NCI-H2227 treated with DMSO at 0.1 percent for 48 hours (cell line): ENCODE measurements around the gene LHB.
"Not testable (repeated sequence)": the region's sequence is repeated elsewhere in the genome, so short reads cannot be mapped to it uniquely, and the experiment has no call there.

ENCODE experiments used
- DNase-seq: peaks from one replicate; lab custom pipeline; 2025; lab: John Stamatoyannopoulos, UW

Gene LHB

GRCh38 chr19:49038111-49038510 is 21.2 kb upstream of the LHB start:
- not testable (repeated sequence) for DNase-seq

DNA sequence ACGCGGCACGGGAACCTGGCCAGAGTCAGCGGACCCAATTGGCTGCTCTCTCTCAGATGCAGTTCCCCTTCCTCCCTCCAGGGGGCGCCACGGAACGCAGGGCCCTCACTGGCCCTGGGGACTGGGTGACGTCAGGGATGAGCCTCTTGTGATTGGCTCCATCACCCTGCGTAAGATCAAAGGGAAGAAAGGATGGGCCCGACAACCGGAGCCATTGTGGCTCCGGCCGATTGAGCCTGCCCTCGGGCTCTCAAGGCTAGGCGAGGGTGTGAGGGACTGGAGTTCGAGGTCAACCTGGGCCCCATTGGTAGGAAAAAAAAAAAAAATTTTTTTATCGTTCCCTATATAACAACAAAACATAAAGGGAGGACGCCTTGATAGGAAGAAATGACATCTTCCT is 19.9 kb upstream of the LHB start, which contains the start of gene CGB1:
Gene CGB1 (minus strand): TSS at position 81 of the 400 bp plus-strand sequence. CDS start 184 bp downstream, outside the sequence.
- DNase-seq, result not testable (repeated sequence)

- DNase-seq, result not testable (repeated sequence)
Measured at GRCh38 chr19:49031642-49032301, 14.9 kb upstream of the LHB start, which contains the start of gene CGB2. Gene CGB2, plus strand, starts transcription at chr19:49031890. Its CDS starts 206 bp downstream, at chr19:49032096.

GRCh38 chr19:49030323-49030722 is 13.4 kb upstream of the LHB start:
- not testable (repeated sequence) for DNase-seq

DNA sequence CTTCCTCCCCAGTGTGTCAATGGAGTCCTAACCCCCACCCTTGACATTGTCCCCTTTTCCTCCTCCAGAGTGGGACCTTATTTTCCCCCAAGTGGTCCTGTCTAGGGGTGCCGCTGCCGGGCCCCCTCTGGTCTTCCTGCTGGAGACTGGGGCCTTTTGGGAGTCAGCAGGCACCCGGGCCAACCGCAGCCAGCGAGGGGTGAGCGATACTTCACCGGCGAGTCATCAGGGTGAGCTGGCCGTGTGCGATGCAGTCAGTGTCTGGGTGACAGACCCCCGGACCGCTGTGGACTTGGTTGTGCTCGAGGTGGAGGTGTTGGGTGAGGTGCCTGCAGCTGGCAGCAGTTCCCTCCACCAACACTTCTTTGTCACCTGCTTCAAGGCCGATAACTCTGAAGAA is 12.9 kb upstream of the LHB start:
- DNase-seq, result not testable (repeated sequence)

GRCh38 chr19:49028686-49029085 is 11.8 kb upstream of the LHB start:
- DNase-seq, result not testable (repeated sequence)

GRCh38 chr19:49025599-49025998 is 8.7 kb upstream of the LHB start:
- not testable (repeated sequence) for DNase-seq

DNA sequence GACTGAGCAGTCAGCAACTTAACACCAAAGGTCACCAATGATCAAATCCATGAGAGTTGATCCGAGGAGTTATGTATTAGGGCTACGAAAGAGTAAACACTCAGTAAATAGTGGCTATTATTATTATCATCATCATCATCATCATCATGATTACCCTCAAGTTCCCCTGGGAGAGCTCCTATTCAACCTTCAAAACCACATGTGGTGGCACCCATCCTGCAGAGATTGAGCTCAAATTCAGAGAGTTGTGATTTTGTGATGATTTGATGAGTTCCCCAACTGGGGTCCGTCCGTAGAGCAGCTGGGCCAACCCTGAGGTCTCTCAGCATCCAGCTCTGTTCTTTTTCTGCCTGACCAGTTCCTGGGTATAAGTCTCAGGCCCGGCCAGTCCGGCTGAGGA is 8.2 kb upstream of the LHB start:
- not testable (repeated sequence) for DNase-seq

DNA sequence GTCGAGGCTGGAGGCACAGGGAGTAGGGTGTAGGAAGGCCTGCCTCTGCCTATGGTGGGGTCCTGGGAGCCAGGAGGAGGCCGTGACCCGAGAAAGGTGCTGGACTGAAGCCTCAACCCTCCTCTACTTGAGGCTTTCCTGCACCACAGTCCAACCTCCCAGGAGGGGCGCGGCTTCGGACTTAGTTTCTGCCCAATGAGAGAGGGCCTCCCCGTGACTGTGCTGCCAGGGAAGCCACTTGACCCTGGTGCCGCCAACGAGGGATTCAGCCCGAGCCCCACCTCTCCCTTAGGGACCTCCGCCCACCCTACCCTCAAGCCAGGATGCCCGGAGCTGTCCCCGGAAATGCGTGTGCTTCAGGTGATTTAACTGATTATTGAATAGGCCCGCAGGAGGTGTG is 7.3 kb upstream of the LHB start, which contains the start of gene CGB3:
Gene CGB3 (minus strand): TSS at position 101 of the 400 bp plus-strand sequence. CDS start 362 bp downstream, outside the sequence.
- not testable (repeated sequence) for DNase-seq

DNA sequence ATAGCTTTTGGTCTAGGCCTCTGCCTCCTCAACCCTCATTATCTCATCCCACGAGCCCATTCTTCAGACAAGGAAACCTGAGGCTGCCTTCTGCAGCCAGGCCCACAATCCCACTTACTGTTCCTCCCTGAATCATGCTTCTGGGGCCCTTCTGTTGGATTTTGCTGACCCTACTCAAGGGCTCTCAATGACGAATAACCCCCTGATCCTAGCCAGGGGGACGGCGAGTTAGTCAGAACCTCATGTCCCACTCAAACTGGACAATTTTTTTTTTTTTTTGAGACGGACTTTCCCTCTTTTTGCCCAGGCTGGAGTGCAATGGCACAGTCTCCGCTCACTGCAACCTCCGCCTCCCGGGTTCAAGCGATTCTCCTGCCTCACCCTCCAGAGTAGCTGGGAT is 5.2 kb upstream of the LHB start:
- DNase-seq, result no peak

- no peak for DNase-seq
Measured at GRCh38 chr19:49020931-49021895, 4.3 kb upstream of the LHB start.

DNA sequence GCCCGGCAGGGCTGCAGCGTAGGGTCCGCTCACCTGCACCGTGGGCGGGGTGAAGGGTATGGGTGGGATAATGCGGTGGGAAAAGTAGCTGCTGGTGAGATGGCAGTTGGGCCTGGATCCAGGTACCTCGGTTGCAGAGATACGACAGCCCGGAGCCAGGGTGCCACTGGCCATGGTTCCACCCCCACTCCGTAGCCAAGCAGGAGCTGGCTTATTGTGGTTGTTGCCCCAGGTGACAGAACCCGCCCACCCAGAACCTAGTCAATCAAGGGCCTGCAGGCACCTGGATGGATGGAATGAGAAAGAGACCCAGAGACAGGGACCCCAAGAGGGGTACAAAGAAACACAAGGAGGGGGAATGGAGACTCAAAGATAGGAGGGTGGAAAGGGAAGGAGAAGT is 3.5 kb upstream of the LHB start:
- no peak for DNase-seq

- DNase-seq, result no peak
Measured at GRCh38 chr19:49019242-49019932, 2.5 kb upstream of the LHB start.

GRCh38 chr19:49018388-49019241 is 1.7 kb upstream of the LHB start:
- DNase-seq, result not testable (repeated sequence)

- peak; percentile 36 for DNase-seq
Measured at GRCh38 chr19:49017666-49018351, 918 bp upstream of the LHB start.

GRCh38 chr19:49016067-49016839 is 638 bp downstream of the LHB start:
- DNase-seq, result no peak

DNA sequence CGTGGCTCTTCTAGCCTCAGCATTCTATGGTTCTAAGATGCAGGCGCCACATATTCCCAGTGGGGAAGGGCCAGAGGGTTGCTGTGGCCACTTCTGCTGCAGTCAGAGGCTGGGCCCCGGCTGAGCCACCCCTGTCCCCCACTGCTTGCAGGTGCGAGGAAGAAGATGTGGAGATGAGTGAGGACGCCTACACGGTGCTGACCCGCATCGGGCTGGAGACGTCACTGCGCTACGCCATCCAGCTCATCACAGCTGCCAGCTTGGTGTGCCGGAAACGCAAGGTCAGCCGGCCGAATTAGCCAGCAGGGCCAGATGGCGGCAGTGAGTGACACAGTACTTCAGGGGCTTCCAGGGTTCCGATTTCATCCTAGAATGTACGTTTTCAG is 2.0 kb downstream of the LHB start:
- no peak for DNase-seq

- no peak for DNase-seq
Measured at GRCh38 chr19:49014123-49014869, 2.6 kb downstream of the LHB start.

DNA sequence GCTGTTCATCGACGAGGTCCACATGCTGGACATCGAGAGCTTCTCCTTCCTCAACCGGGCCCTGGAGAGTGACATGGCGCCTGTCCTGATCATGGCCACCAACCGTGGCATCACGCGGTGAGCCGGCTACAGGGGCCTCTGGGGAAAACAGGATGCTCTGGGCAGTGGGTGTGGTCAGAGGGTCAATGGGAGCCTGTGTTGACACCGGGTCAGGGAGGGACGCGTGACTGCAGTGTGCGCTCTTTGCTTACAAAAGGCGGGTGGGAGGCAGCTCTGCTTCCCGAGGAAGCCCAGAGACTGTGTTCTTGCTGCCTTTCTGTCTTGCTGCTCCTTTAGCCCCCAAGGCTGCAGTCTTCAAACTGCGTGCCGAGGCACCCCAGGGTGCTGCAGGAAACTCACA is 5.7 kb downstream of the LHB start:
- no peak for DNase-seq
